ENCODE measurements around the gene ROR2.

DNA sequence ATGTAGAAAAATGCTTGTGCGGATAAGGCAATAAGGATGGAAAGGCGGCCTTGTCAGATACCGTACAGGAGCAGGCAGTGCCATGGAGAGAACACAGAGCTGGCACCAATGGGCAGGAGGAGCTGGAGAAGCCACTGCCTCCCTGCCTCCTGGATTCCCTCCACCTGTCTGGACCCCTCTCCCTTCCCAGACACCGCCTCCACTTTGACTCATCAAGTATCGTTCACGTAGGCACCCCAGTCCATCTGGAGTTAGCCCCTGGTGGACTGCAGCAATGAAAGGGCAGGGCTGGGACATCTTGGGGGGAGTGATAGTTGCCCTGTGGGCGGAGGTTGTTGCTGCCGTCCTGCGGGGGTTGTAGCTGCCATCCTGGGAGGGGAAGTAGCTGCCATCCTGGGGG, 232.0 kb downstream of the ROR2 start:
- TF ChIP-seq EP300 (IDR thresholded peaks at IDR 0.05), result no peak
- TF ChIP-seq, protein P1, sequence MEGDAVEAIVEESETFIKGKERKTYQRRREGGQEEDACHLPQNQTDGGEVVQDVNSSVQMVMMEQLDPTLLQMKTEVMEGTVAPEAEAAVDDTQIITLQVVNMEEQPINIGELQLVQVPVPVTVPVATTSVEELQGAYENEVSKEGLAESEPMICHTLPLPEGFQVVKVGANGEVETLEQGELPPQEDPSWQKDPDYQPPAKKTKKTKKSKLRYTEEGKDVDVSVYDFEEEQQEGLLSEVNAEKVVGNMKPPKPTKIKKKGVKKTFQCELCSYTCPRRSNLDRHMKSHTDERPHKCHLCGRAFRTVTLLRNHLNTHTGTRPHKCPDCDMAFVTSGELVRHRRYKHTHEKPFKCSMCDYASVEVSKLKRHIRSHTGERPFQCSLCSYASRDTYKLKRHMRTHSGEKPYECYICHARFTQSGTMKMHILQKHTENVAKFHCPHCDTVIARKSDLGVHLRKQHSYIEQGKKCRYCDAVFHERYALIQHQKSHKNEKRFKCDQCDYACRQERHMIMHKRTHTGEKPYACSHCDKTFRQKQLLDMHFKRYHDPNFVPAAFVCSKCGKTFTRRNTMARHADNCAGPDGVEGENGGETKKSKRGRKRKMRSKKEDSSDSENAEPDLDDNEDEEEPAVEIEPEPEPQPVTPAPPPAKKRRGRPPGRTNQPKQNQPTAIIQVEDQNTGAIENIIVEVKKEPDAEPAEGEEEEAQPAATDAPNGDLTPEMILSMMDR (IDR thresholded peaks at IDR 0.05), result no peak
